Subcutaneous adipose tissue (tissue), 4 donors: ENCODE results near the gene SYNE1. TPM values are rescaled to one million over a fixed set of nuclear protein-coding genes. Genes with fewer than 3 reads are reported as not detected.

Source experiments
- total RNA-seq, 4 donors: library from RNA; depleted of rRNA; stranded (reverse); fragments of >200 nt; gene quantifications; one replicate each; pipeline ENCODE4 v1.1.0, GENCODE V29; 2016
- TF ChIP-seq, protein P1 (sequence below): fragments of 450-650 bp; IDR thresholded peaks from one replicate; pipeline ENCODE4 v1.5.1; 2016; ENCODE audit warnings: low read depth, mild to moderate bottlenecking, control low read depth, antibody characterized with exemption, moderate library complexity

Gene SYNE1, protein sequence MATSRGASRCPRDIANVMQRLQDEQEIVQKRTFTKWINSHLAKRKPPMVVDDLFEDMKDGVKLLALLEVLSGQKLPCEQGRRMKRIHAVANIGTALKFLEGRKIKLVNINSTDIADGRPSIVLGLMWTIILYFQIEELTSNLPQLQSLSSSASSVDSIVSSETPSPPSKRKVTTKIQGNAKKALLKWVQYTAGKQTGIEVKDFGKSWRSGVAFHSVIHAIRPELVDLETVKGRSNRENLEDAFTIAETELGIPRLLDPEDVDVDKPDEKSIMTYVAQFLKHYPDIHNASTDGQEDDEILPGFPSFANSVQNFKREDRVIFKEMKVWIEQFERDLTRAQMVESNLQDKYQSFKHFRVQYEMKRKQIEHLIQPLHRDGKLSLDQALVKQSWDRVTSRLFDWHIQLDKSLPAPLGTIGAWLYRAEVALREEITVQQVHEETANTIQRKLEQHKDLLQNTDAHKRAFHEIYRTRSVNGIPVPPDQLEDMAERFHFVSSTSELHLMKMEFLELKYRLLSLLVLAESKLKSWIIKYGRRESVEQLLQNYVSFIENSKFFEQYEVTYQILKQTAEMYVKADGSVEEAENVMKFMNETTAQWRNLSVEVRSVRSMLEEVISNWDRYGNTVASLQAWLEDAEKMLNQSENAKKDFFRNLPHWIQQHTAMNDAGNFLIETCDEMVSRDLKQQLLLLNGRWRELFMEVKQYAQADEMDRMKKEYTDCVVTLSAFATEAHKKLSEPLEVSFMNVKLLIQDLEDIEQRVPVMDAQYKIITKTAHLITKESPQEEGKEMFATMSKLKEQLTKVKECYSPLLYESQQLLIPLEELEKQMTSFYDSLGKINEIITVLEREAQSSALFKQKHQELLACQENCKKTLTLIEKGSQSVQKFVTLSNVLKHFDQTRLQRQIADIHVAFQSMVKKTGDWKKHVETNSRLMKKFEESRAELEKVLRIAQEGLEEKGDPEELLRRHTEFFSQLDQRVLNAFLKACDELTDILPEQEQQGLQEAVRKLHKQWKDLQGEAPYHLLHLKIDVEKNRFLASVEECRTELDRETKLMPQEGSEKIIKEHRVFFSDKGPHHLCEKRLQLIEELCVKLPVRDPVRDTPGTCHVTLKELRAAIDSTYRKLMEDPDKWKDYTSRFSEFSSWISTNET (N-terminal part only)
- total RNA-seq: 100 to 1,000 TPM in 2 of 4 donors, 10 to 100 TPM in 2; 85.5 to 173 (median 111) TPM

DNA sequence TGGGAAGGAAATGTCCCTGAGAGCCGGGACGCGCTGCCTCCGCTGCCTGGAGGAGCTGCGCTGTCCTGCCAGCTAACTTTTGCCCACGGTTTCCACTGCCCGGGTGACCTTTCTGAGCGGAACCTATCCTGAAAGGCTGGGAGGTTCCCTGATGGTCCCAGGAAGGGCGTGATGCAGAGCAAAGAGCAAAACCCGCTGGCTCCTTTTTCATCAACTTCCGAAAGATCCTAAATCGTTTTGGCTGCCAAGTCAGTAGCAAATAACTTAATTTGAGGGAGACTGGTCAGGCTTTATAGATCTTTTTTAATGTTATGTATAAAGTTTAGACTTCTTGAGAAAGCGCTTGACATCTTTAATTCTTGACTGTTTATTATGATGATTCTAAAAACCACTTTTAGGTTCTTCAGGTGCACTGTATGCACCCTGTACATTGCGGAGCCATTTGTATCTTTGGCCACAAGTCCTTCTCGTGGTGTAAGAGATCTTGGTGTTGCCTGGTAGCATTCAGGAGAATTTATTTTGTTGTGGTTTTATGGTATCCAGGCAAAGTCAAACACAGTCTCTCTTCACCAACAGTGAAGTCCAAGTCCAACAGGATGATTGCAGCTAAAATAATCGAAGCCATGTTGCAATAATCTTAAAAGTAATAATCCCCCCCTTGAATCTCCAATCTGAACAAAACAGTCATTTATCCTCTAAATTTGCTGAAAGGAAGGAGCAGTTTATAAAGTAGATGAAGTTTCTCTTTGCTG is at the start of gene SYNE1:
Gene SYNE1, minus strand, starts transcription at position 67 of the 752 bp plus-strand sequence. CDS start 9,031 bp downstream, outside the sequence.
- TF ChIP-seq, protein P1, sequence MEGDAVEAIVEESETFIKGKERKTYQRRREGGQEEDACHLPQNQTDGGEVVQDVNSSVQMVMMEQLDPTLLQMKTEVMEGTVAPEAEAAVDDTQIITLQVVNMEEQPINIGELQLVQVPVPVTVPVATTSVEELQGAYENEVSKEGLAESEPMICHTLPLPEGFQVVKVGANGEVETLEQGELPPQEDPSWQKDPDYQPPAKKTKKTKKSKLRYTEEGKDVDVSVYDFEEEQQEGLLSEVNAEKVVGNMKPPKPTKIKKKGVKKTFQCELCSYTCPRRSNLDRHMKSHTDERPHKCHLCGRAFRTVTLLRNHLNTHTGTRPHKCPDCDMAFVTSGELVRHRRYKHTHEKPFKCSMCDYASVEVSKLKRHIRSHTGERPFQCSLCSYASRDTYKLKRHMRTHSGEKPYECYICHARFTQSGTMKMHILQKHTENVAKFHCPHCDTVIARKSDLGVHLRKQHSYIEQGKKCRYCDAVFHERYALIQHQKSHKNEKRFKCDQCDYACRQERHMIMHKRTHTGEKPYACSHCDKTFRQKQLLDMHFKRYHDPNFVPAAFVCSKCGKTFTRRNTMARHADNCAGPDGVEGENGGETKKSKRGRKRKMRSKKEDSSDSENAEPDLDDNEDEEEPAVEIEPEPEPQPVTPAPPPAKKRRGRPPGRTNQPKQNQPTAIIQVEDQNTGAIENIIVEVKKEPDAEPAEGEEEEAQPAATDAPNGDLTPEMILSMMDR: no peak

DNA sequence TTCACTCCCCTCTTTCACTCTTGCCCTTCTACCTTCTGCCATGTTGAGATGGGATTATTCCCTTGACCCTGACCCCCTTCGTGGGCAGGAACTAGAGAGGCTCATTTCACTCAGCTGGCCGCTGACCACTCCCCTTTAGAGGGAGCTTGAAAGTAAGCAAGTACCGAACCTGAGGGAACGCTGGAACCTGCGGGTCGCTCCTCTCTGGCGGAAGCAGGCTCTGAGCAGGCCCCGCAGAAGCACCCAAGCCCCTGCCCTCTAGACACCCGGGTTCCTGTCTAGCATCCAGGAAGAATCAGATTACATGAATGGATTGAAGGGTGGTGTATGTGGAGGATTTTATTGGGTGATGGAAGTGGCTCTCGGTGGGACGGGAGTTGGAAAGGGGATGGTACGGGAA is 48.7 kb upstream of the SYNE1 start:
- TF ChIP-seq, protein P1: no peak

DNA sequence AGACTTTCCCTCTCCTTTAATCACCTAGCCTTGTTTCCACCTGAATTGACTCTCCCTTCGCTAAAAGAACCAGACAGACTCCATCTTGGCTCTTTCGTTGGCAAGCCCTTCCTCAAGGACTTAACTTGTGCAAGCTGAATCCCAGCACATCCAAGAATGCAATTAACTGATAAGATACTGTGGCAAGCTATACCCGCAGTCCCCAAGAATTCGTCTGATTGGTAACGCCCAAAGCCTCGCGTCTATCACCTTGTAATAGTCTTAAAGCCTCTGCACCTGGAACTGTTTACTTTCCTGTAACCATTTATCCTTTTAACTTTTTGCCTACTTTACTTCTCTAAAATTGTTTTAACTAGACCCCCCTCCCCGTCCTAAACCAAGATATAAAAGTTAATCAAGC is 45.0 kb upstream of the SYNE1 start:
- TF ChIP-seq, protein P1: no peak

DNA sequence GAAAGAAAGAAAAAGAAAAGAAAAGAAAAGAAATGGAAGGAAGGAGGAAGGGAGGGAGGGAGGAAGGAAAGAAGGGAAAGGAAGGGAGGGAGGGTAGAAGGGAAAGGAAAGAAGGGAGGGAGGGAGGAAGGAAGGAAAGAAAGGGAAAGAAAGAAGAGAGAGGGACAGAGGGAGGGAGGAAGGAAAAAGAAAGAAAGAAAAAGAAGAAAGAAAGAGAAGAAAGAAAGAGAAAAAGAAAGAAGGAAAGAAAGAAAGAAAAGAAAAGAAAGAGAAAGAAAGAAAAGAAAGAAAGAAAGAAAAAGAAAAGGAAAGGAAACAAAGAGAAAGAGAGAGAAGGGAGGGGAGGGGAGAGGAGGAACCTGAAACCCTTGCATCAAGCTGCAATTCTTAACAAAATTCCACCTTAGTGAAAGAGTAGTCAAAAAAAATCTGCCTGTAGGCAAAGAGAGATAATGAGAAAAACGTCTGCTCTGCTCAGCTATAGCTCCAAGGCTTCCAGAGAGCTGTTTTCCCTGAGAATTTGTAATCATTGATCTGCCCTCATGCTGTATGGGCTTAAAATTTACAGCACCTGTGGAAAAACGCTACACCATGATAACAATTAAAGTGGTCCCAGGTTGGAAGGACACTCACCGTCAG is 43.8 kb upstream of the SYNE1 start:
- TF ChIP-seq, protein P1: no peak

DNA sequence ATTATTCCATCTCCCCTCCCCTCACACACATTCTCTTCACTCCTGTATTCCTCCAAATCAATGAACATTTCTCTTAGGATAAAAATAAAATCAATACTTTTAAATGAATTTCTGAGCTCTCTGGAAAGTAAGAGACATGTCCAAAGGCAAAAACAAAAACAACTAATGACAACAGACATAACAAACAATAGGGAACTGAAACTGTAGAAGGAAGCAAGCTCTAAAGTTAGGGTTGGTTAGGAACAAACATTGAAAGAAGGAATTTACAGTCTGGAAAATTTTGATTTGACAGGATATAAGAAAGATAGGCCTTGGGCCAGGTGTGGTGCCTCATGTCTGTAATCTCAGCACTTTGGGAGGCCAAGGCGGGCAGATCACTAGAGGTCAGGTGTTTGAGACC is 43.0 kb upstream of the SYNE1 start:
- TF ChIP-seq, protein P1: no peak

DNA sequence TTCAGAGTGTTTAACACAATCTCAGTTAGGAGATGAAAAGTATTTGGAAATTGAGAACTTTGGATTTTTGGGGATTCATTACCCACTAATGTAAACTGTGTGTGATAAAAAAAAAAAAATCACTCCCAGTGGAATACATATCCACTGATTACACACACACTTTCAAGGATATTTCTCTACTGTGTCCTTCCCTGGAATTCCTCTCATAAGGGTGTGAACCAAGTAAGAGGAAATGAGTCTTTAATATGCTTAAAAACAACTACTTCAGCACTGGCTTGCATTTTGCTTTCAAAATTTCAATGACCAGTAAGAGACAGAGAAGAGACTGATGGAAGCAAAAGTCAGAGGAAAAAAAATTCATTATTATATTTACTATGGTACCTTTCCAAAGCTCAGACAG is 36.1 kb upstream of the SYNE1 start:
- TF ChIP-seq, protein P1: no peak
